SK-MEL-5 (cell line): ENCODE data around the gene NCEH1. TPM values are rescaled to one million over a fixed set of nuclear protein-coding genes. Genes with fewer than 3 reads are reported as not detected.
"Not testable (repeated sequence)": the region's sequence is repeated elsewhere in the genome, so short reads cannot be mapped to it uniquely, and the experiment has no call there.

Source experiments
- DNase-seq: peaks from one replicate; pipeline ENCODE4 v3.0.0-alpha.2; 2016; ENCODE audit warnings: low read depth, low spot score
- in situ Hi-C: cut with HindIII; loops from 2 replicates; pipeline ENCODE4 v1.10.0; 2016; ENCODE audit warnings: low sequenced_read_pairs, high pct_unique_total_duplicates, low pct_unique_long_range_greater_than_20kb
- total RNA-seq: library from RNA; depleted of rRNA; stranded (reverse); fragments of >200 nt; shearing (Covaris generic); gene quantifications from 2 replicates; pipeline ENCODE4 v1.2.3, GENCODE V29; 2014

Gene NCEH1
- total RNA-seq, 1 experiment from 2014 or later: 4.4 TPM

DNA sequence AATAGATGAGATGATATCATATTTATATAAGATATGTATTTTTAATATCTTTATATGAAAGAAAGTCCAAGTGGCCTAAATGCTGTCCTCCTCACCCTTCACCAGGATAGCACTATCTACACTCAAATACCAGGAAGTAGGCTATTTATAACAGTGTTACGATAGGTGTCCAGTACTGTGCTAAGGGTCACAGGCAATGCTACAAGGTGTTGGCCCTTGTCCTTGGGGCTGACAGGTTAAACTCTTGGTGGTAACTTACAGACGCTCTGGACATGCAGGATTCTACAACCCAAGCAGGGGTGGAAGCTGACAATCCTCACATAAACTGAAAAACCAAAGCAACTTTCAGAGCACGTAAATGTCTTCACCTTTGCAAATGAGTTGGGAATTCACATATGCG is 22.3 kb downstream of the NCEH1 start:
- in situ Hi-C loops: no loop called here
- no peak for DNase-seq

DNA sequence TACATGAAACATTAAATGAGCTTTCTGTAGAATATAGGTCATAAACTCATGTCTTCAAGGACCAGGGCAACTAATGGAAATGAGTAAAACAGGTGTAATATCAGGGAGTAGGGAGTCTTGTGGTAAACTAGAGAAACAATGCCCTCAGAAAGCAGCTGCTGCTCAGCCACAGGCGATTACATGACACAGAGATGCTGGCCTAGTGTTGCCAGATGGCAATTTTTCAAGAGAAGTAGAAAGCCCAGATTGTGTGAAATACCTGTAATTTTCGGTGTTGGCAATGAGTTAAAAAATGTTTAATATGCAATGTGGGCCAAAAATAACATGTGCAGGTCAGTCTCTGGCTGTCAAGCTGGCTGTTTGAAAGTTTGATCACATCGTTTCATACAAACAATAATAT is 23.4 kb downstream of the NCEH1 start:
- in situ Hi-C loops: no loop called here
- DNase-seq: no peak

DNA sequence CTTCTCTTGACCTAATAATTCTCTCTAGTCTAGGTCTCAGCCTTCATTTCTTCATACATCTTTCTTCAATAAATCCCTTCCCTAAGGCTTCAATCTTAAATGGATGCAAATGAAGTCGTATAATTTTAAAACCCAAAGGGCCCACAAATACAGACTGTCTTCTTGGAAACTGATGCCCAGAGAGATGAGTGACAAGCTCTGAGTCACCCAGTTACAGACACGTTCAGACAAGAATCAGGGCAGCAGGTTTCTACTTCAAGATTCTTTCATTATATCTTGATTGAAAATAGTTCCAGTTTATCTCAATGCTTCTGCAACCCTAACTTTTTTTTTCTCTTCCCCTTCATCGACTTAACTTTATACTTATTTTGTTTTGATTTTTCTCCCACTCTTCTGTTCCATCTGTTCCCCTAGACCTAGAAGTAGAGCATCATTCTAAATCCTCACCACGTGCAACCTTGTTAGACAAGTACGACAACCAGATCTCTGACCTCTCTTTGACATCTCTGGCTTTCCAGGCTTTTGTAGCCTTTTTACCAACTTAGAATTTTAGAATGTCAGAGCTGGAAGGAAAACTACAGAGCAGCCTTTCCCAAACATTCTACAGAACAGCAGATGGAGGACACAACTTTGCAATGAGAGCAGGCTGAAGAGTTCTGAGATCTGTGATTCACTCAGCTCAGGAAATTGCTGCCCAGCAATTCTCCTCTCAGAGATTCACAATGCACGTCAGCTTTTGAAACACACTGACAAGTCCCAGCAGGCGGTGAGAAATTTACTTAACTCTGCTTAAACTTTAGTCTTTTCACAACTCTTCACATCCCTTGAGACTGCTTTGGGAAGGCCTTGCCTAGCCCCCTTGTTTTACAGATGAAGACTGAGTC is 25.3 kb downstream of the NCEH1 start:
- in situ Hi-C loops: no loop called here
- no peak for DNase-seq

DNA sequence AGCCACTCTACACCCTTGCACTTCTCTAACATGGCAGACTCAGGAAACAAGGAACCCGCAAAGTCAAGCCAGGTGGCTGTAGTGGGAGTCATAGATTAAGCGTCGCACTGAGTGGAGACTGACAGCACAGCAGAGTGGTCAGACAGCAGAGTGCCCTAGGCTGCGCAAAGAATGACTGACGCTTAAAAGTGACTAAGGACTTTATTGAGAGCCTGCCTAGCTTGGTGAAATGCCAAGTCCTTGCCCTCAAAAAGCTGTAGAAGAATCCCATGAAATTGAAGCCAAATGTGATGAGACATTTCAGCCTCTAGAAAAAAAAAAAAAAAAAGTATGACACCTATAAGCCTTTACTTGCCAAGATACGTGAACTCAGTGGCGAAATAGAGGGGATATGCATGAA is 30.2 kb downstream of the NCEH1 start:
- DNase-seq: no peak
- in situ Hi-C loops: no loop called here

DNA sequence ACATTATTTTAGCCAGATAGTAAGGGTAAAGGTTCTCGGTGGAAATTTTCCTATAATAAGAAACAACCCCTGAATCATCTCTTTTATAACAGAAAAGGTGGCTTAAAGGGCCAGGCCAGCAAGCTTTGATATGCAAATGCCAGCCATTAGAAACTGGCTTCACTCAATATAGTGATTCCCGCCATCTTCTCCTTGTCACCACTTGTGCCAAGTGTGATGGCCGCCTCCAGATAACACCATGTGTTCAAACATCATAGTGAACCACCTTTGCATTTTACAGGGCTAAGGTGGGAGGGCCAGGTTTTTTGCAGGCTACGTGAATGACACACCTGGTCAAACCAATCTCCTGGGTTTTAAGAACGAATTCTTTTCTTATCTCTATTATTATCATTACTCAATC is 31.3 kb downstream of the NCEH1 start:
- in situ Hi-C loops: no loop called here
- no peak for DNase-seq

DNA sequence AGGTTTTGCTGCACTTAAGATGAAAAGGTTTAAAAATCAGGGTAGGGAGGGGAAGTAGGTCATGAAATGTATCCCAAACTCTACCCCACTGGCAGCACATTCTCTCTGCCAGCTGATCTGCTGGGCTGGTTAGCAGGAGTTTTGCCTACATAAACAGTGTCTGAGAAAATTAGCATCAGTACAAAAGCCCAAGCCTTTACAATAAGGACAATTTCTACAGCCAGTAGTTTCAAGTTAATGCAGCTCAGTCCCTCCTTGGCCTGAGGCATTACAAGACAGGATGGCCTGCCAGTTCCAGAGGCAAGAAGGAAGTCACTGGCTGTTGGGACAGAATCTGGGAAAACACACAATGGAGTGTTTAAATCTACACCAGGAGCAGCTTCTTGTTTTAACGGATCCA is 32.8 kb downstream of the NCEH1 start:
- DNase-seq: peak; percentile 17

DNA sequence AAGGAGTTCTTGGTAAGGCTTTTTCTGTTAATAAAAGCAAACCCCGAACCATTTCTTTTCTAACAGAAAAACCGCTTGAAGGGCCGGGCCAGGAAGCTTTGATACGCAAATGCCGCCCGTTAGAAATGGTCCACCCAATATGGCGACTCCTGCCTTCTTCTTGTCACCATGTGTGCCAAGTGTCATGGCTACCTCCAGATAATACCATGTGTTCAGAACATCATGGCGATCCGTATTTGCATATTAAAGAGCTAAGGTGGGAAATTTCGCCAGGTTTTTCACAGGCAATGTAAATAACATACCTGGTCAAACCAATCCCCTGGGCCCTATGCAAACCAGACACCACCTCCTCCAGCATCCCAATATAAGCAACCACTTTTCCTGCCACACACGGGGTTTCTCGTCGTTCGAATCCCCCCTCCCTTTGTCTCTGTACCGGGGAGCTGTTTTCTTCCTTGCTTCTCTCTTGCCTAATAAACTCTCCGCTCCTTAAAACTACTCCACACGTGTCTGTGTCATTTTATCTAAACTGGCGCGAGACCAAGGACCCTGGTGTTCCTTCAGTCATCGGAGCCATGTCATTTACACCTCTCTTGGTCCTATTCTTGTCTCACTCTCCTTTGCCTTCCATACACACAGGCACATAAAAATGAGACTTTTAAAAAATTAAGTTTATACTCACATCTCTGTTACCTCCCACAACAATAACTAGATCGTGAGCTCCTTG is 34.5 kb downstream of the NCEH1 start:
- in situ Hi-C loops: no loop called here

More for the DNA sequence above, 32.8 kb downstream of the NCEH1 start:
- in situ Hi-C loops: no loop called here

DNA sequence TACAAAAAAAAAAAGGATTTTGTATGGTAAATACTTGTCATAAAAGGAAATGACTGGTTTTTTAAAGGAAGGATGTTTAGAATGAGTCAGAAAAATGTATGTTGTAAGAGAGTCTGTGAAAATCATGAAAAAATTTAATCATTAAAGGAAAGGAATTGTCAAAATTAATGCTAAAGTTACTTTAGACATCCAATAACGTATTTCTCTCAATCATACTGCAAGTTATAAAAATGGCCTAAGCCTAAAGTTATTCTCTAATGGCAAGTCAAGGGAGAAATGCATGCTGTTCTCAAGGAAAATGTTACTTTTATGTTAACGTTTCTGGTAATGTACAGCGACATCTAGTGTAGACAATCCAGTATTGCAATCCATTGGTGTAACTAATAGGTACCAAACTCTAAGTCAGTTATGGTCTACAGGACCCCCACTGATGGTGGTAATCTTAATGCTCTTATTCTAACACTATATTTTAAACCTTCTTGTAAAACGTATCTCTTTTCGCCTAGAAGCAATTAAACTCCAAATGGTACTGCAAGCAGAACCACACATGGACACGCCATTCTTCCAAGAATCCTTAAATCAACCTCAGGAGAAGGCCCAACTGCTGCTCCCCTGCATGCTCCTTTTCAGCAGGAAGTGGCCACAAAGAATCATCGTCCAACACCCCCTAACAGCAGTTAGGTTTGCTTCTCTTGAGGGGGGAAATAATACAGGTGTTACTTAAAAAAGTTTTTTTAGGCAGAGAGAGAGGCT is 35.2 kb downstream of the NCEH1 start:
- in situ Hi-C loops: no loop called here
- peak; percentile 73 for DNase-seq

More for the DNA sequence above, 34.5 kb downstream of the NCEH1 start:
- no peak for DNase-seq

DNA sequence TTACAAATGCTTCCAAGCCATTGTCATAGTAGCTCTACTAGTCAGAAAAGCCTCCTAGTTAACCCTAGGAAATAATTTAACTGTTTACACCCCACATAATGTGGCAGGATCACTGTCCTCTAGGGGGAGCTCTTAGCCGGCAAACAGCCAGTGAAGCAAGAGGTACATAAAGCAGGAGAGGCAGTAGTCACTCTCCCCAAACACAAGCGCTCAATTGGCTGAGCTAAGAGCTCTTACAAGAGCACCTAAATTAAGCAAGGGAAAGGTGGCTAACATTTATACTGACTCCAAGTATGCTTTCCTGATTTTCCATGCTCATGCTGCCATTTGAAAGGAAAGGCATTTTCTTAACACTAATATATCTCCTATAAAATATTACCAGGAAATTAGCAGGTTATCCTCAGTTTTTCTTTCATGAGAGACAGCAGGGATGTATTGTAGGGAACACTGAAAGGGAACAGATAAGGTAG is 37.6 kb downstream of the NCEH1 start:
- in situ Hi-C loops: no loop called here
- DNase-seq: peak; percentile 89

DNA sequence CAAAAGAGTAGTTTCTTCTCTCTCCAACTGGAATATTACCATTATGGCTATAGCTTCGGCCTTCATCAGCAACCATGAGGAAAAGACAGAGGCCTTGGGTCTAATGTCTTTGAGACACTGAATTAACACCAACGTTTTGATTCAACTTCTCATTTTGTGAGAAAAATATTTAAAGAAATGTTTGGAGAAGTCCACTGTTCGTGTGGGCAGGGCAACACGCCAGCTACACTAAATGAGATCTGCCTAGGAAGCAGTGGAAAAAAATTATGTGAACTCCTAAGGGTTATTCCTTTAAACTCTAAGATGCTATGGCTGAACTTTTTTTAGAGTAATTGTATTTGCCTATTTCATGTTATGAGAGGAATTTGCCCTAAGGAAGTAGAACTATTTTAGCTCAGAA is 41.8 kb downstream of the NCEH1 start:
- in situ Hi-C loops: no loop called here
- DNase-seq: no peak

DNA sequence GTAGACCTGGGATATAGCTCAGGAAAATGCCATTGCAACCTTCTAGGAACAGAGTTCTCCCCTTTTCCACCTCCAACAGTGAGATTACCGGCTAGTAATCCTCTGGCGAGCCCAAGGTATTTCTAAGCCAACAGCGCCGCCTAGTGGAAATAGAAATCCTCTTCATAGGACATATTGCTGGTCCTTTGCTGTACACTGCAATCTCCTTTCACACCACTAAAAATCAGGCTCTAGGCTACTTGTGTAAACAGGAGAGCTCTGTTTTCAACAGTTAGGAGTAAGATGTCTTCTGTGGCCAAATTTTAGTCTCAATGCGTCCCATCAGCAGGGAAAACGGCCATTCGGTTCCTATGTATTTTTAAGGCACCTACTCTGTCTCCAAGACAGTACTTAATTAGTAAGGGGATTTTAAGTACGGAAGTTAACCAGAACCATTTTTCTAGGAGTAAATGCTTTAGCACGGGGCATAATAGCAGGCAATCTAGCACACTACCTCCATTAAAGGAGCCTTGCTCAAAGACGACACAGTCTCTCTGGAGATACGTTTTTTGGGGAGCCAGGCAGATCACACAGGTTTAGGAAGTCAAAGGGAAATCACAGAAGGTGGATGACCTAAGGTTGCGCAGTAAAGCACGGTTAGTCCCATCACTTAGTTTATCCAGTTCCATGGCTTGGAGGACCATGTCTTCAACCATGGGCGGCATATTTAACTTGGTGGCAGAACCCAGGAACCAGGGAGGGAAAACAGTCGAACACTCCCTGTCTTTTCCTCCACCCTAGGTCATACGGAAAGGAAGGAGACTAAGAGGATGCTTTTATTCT is 43.8 kb downstream of the NCEH1 start:
- DNase-seq: peak; percentile 90
- in situ Hi-C loops: no loop called here

DNA sequence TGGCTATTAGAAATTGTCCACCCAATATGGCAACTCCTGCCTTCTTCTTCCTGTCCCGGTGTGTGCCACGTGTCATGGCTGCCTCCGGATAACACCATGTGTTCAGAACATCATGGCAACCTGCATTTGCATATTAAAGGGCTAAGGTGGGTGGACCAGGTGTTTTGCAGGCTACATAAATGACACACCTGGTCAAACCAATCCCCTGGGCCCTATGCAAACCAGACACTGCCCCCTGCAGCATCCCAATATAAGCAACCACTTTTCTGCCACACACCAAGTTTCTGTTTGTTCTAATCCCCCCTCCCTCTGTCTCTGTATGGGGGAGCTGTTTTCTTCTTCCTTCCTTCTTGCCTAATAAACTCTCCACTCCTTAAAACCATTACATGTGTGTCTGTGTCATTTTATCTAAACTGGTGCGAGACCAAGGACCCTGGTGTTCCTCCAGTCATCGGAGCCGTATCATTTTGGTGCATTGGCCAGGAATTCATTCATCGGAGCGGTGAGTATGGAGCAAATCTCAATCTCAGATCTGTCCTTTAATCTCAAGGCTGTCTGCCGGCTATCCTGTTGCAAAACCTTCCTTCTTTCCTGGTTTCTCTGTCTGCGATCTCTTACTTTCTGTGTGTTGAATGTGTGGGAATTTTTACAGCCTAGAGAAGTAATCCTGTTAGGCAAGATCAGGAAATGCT is 44.5 kb downstream of the NCEH1 start:
- DNase-seq: peak; percentile 33
- in situ Hi-C loops: no loop called here

DNA sequence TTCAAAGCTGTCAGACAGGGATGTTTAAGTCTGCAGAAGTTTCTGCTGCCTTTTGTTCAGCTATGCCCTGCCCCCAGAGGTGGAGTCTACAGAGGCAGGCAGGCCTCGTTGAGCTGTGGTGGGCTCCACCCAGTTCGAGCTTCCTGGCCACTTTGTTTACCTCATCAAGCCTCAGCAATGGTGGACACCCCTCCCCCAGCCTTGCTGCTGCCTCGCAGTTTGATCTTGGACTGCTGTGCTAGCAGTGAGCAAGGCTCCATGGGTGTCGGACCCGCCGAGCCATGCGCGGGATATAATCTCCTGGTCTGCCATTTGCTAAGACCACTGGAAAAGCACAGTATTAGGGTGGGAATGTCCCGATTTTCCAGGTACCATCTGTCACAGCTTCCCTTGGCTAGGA is 45.4 kb downstream of the NCEH1 start:
- DNase-seq, in situ Hi-C loops: not testable (repeated sequence)

DNA sequence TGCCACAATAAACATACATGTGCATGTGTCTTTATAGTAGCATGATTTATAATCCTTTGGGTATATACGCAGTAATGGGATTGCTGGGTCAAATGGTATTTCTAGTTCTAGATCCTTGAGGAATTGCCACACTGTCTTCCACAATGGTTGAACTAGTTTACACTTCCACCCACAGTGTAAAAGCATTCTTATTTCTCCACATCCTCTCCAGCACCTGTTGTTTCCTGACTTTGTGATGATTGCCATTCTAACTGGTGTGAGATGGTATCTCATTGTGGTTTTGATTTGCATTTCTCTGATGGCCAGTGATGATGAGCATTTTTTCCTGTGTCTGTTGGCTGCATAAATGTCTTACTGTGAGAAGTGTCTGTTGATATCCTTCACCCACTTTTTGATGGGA is 50.4 kb downstream of the NCEH1 start:
- DNase-seq, in situ Hi-C loops: not testable (repeated sequence)

DNA sequence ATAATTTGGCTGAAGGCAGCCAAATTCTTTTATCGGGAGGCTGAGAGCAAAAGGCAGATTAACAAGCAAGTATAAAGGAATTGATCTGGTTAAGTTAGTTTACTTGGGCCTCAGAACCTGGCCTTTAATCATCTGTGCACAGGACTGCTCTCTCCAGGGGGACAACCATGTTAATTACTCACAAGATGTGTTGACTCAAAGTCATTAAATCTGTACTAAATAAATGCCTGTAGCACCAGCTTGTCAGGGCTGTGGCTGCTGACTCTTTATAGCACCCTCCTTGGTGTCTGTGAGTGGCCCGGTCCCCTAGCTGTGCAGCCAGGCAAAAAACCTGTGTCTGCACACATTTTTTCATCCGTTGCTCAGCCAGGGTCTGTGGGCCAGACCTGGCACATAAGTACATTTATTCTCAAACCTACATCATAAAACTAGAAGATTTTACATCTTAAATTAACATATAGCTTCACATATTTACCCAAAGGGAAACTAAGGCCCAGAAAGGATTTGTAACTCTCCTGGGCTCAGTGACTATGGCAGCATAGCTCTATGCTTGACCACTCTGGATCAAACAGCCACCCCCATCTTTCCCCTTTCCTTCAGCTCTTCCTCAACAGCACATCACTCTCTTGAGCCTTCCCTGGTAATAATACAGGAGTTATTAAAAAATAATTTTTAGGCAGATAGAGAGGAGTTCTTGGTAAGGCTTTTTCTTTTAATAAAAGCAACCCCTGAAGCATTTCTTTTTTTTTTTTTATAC is 51.4 kb downstream of the NCEH1 start:
- in situ Hi-C loops: no loop called here
- peak; percentile 21 for DNase-seq
